Kidney epithelial cell (primary cell): Measurements from ENCODE around the gene ANTXR2. TPM values are rescaled to one million over a fixed set of nuclear protein-coding genes. Genes with fewer than 3 reads are reported as not detected.

Experiments
- DNase-seq: peaks from one replicate; pipeline ENCODE4 v3.0.0-alpha.2; 2010; ENCODE audit warnings: low read depth
- H3K27me3 ChIP-seq: 2 replicates; pipeline ENCODE4 v1.6.0; 2011; ENCODE audit warnings: low read length; ENCODE audit not compliant: control insufficient read depth, insufficient read depth
- H3K36me3 ChIP-seq: 2 replicates; pipeline ENCODE4 v1.5.1; 2011; ENCODE audit warnings: low read length; ENCODE audit not compliant: control insufficient read depth, insufficient read depth
- H3K4me3 ChIP-seq: 2 replicates; pipeline ENCODE4 v1.5.1; 2011; ENCODE audit warnings: low read depth, mild to moderate bottlenecking, control low read depth, low read length
- CTCF ChIP-seq: IDR thresholded peaks from 2 replicates; pipeline ENCODE4 v1.5.1; 2011; ENCODE audit warnings: mild to moderate bottlenecking, moderate library complexity, low read length, control low read depth, inconsistent platforms; ENCODE audit not compliant: insufficient read depth, poor library complexity, severe bottlenecking
- total RNA-seq: library from RNA; depleted of rRNA; stranded (reverse); fragments of >200 nt; gene quantifications from 2 replicates; pipeline ENCODE4 v1.2.3, GENCODE V29; 2015

The ANTXR2 gene
- total RNA-seq, 1 donor from 2014 or later, result 32.7 TPM

- Histone ChIP-seq H3K36me3 (no peaks in the 10 kb centered on the region), H3K27me3 (no peaks in the 10 kb centered on the region), H3K4me3 (no peak overlapping the region)
- DNase-seq, result no peak
- TF ChIP-seq CTCF, result no peak
Observed at GRCh38 chr4:80036949-80037685, 35.9 kb downstream of the ANTXR2 start.

GRCh38 chr4:80036306-80036705, 36.7 kb downstream of the ANTXR2 start:
- H3K4me3 ChIP-seq, result no peak overlapping the region
- no peak for DNase-seq
- H3K36me3 ChIP-seq, result no peaks in the 10 kb centered on the region
- TF ChIP-seq CTCF, result no peak
- no peaks in the 10 kb centered on the region for H3K27me3 ChIP-seq

GRCh38 chr4:80035336-80035735, 37.7 kb downstream of the ANTXR2 start:
- DNase-seq, result no peak
- Histone ChIP-seq H3K27me3 (no peaks in the 10 kb centered on the region), H3K4me3 (no peak overlapping the region), H3K36me3 (no peaks in the 10 kb centered on the region)
- no peak for TF ChIP-seq CTCF

GRCh38 chr4:80033581-80033980, 39.4 kb downstream of the ANTXR2 start:
- no peak overlapping the region for H3K4me3 ChIP-seq
- no peak for TF ChIP-seq CTCF
- no peak for DNase-seq
- H3K27me3 ChIP-seq, result no peaks in the 10 kb centered on the region
- no peaks in the 10 kb centered on the region for H3K36me3 ChIP-seq

- Histone ChIP-seq H3K27me3 (no peaks in the 10 kb centered on the region), H3K4me3 (no peak overlapping the region), H3K36me3 (no peaks in the 10 kb centered on the region)
- TF ChIP-seq CTCF, result no peak
- no peak for DNase-seq
Observed at GRCh38 chr4:80029364-80029763, 43.7 kb downstream of the ANTXR2 start.

GRCh38 chr4:80027611-80028010, 45.4 kb downstream of the ANTXR2 start:
- H3K4me3 ChIP-seq, result no peak overlapping the region
- H3K27me3 ChIP-seq, result no peaks in the 10 kb centered on the region
- DNase-seq, result no peak
- no peaks in the 10 kb centered on the region for H3K36me3 ChIP-seq
- TF ChIP-seq CTCF, result no peak
